OCI-LY3 (cell line): ENCODE data around the gene DQX1.
"Not testable (repeated sequence)": the region's sequence is repeated elsewhere in the genome, so short reads cannot be mapped to it uniquely, and the experiment has no call there.

Experiments used
- H2AFZ ChIP-seq: fragments of 200-600, 300-600 bp; shearing (Covaris generic); 2 replicates; pipeline ENCODE4 v1.6.0; 2014; ENCODE audit warnings: antibody characterized with exemption, low read depth, low read length
- H3K27ac ChIP-seq: fragments of 200-600, 300-600 bp; sonication (generic); 2 replicates; pipeline ENCODE4 v1.5.1; 2014; ENCODE audit warnings: mild to moderate bottlenecking, low read length, moderate library complexity, mixed read lengths
- H3K27me3 ChIP-seq: fragments of 200-600, 300-600 bp; sonication (generic); 2 replicates; pipeline ENCODE4 v1.6.1; 2014; ENCODE audit warnings: low read depth, low read length, mixed read lengths
- H3K36me3 ChIP-seq: fragments of 200-600, 300-600 bp; sonication (generic); replicated peaks from 2 replicates; pipeline ENCODE3; 2014; ENCODE audit warnings: low read depth, low read length, mixed read lengths
- H3K4me1 ChIP-seq: fragments of 300-600, 200-600 bp; sonication (generic); 2 replicates; pipeline ENCODE4 v1.6.1; 2014; ENCODE audit warnings: low read length, mixed read lengths
- H3K4me2 ChIP-seq: fragments of 200-600, 300-600 bp; sonication (generic); 2 replicates; pipeline ENCODE4 v1.6.1; 2014; ENCODE audit warnings: low read length, mixed read lengths
- H3K4me3 ChIP-seq: fragments of 300-600, 200-600 bp; sonication (generic); 2 replicates; pipeline ENCODE4 v1.5.1; 2014; ENCODE audit warnings: antibody characterized with exemption, mild to moderate bottlenecking, low read length, moderate library complexity
- H3K79me2 ChIP-seq: fragments of 300-600, 200-600 bp; shearing (Covaris generic); 2 replicates; pipeline ENCODE4 v1.6.1; 2014; ENCODE audit warnings: mild to moderate bottlenecking, low read length, mixed read lengths
- H3K9ac ChIP-seq: fragments of 300-600, 200-600 bp; shearing (Covaris generic); 2 replicates; pipeline ENCODE4 v1.6.0; 2014; ENCODE audit warnings: mild to moderate bottlenecking, low read length, moderate library complexity
- H3K9me3 ChIP-seq: fragments of 200-600, 300-600 bp; shearing (Covaris generic); 2 replicates; pipeline ENCODE4 v1.6.1; 2014; ENCODE audit warnings: low read length, mixed read lengths; ENCODE audit not compliant: insufficient read depth
- H4K20me1 ChIP-seq: fragments of 200-600, 300-600 bp; sonication (generic); 2 replicates; pipeline ENCODE4 v1.6.1; 2016; ENCODE audit warnings: low read length, mixed read lengths; ENCODE audit not compliant: insufficient read depth
- EZH2phosphoT487 ChIP-seq: fragments of 200-600 bp; shearing (Covaris generic); IDR thresholded peaks from 2 replicates; pipeline ENCODE4 v1.6.1; 2018; ENCODE audit warnings: antibody characterized with exemption, mixed run types, low read depth
- TF ChIP-seq, protein P1 (sequence below): fragments of 200-600, 300-600 bp; sonication (generic); IDR thresholded peaks from 2 replicates; pipeline ENCODE4 v1.5.1; 2014; ENCODE audit warnings: antibody characterized with exemption, low read length, low read depth

Gene DQX1

DNA sequence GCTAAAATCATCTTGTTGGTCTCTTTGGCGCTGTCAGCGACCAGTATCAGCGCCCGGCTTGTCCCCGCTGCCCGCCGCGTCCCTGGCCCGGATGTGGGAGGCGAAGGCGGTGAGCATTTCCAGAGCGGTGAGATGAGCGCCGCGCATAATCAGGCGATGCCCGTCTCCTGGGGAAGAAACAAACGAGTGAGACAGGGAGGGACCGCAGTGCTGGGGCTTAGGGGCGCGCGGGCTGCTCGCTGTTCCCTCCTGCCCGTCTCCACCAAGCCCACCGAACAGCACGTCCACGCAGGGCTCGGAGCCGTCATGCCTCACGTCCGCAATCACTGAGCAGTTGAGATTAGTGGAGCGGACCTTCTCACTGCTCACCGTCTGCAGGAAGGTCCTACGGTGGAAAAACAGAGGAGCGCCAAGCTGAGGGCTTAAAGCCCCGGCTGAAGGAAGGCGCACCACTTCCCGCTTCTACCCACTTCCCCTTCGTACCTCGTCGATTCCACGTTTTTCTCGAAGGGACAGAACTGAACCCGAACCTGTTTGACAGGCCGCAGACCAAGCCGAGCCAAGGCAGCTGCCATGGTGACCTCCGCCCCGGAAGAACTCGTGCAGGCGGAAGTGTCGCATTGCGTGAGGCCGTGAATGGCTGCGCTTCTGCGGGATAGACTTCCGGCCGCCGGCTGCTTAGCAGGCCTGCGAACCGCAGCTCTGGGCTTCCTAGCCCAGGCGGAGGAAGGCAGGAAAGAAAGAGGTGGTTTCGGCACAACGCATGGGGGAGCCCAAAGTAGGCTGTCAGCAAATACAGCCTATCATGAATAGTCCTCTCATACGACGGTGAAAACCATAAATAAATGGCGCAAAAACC is 53.7 kb downstream of the DQX1 start, which contains the start of gene MRPL53:
Gene MRPL53, minus strand, starts transcription at position 595 of the 859 bp plus-strand sequence. Its CDS starts 20 bp downstream, at position 575.
- Histone ChIP-seq H3K4me2 (peak within 1 kb of the TSS; percentile 80), H2AFZ (peak within 1 kb of the TSS; percentile 23; the same call in 1 of the 2 replicates), H3K4me1 (peaks cover 11% of the 10 kb centered on the region), H3K79me2 (peaks cover 10% of the 10 kb centered on the region), H4K20me1 (no peaks in the 10 kb centered on the region), H3K36me3 (peaks cover 16% of the 10 kb centered on the region), H3K9ac (peak within 1 kb of the TSS; percentile 81), H3K9me3 (no peaks in the 10 kb centered on the region), H3K27ac (peak within 1 kb of the TSS; percentile 84), H3K27me3 (no peaks in the 10 kb centered on the region), H3K4me3 (peak within 1 kb of the TSS; percentile 81)
- TF ChIP-seq, protein P1, sequence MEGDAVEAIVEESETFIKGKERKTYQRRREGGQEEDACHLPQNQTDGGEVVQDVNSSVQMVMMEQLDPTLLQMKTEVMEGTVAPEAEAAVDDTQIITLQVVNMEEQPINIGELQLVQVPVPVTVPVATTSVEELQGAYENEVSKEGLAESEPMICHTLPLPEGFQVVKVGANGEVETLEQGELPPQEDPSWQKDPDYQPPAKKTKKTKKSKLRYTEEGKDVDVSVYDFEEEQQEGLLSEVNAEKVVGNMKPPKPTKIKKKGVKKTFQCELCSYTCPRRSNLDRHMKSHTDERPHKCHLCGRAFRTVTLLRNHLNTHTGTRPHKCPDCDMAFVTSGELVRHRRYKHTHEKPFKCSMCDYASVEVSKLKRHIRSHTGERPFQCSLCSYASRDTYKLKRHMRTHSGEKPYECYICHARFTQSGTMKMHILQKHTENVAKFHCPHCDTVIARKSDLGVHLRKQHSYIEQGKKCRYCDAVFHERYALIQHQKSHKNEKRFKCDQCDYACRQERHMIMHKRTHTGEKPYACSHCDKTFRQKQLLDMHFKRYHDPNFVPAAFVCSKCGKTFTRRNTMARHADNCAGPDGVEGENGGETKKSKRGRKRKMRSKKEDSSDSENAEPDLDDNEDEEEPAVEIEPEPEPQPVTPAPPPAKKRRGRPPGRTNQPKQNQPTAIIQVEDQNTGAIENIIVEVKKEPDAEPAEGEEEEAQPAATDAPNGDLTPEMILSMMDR = no peak
- TF ChIP-seq EZH2phosphoT487 = no peak

DNA sequence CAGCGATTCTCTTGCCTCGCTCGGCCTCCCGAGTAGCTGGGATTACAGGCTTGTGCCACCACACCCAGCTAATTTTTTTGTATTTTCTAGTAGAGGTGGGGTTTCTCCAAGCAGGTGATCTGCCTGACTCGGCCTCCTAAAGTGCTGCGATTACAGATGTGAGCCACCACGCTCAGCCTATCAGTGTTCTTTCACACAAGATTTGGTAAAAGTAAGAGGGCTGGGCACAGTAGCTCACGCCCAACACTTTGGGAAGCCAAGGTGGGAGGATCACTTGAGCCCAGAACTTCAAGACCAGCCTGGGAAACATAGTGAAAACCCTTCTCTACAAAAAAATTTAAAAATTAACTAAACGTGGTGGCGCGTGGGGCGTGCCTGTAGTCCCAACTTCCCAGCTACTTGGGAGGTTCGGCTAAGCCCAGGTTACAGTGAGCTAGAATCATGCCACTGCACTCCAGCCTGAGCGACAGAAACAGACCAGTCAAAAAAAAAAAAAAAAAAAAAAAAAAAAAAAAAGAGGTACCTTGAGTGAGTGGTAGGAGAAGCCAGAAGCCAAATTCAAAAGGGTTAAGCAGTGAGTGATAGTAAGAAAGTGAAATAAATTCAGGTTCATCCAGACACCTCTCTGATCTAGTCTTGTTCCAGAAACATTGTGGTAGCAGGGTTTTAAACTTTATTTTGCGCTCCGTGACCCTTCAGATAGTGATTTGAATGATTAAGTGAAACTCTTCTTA is 54.5 kb downstream of the DQX1 start:
- no peak overlapping the region; the same call in 1 of the 2 replicates for H2AFZ ChIP-seq
- peaks cover 16% of the 10 kb centered on the region for H3K36me3 ChIP-seq

GRCh38 chr2:74470742-74471141 is 55.3 kb downstream of the DQX1 start:
- H3K4me2 ChIP-seq, H4K20me1 ChIP-seq, H3K9me3 ChIP-seq, H3K4me3 ChIP-seq, H3K9ac ChIP-seq, H3K27me3 ChIP-seq, H2AFZ ChIP-seq, H3K27ac ChIP-seq: not testable (repeated sequence)
- Histone ChIP-seq H3K36me3 (peaks cover 16% of the 10 kb centered on the region), H3K4me1 (peaks cover 15% of the 10 kb centered on the region), H3K79me2 (peaks cover 14% of the 10 kb centered on the region)

More for the DNA sequence above, 54.5 kb downstream of the DQX1 start:
- Histone ChIP-seq H3K4me2 (peak overlapping the region; percentile 80), H3K27me3 (no peaks in the 10 kb centered on the region), H3K79me2 (peaks cover 10% of the 10 kb centered on the region), H3K27ac (peak overlapping the region; percentile 84), H3K9ac (peak overlapping the region; percentile 81), H4K20me1 (no peaks in the 10 kb centered on the region), H3K4me1 (peaks cover 11% of the 10 kb centered on the region), H3K9me3 (no peaks in the 10 kb centered on the region), H3K4me3 (peak overlapping the region; percentile 81)
- TF ChIP-seq EZH2phosphoT487 = no peak
- TF ChIP-seq, protein P1 = no peak
